Psoas muscle (tissue), 8 donors: ENCODE measurements around the gene COX5A. TPM values are rescaled to one million over a fixed set of nuclear protein-coding genes. Genes with fewer than 3 reads are reported as not detected.

Experiments used
- ATAC-seq, 4 donors: fragments of 200-7000 bp; cut with Tn5 transposase; one replicate each; pipeline ENCODE4 v1.9.1; 2020; ENCODE audit warnings: moderate library complexity in 3 of 4, mild to moderate bottlenecking in 2 of 4
- DNase-seq, 2 donors: peaks; one replicate each; pipeline ENCODE4 v3.0.0-alpha.2; 2020
- H3K27ac ChIP-seq: fragments of 200-600 bp; one replicate; pipeline ENCODE4 v1.8.0; 2022
- H3K27me3 ChIP-seq, 3 donors: fragments of 200-600 bp in 1 of 3; one replicate each; pipeline versions ENCODE4 v1.6.1 to v1.8.0; 2013 to 2022; ENCODE audit warnings: low read length in 2 of 3, mild to moderate bottlenecking in 2 of 3, moderate library complexity in 1 of 3; ENCODE audit not compliant: insufficient read depth in 3 of 3
- H3K36me3 ChIP-seq, 2 donors: fragments of 200-600 bp in 1 of 2; one replicate each; pipeline versions ENCODE4 v1.6.1 to v1.8.0; 2013 to 2022; ENCODE audit warnings: low read depth in 1 of 2, mild to moderate bottlenecking in 1 of 2, moderate library complexity in 1 of 2; ENCODE audit not compliant: insufficient read depth in 1 of 2
- H3K4me1 ChIP-seq: fragments of 200-600 bp; one replicate; pipeline ENCODE4 v1.8.0; 2022
- H3K4me3 ChIP-seq: fragments of 200-600 bp; one replicate; pipeline ENCODE4 v1.8.0; 2022; ENCODE audit warnings: mild to moderate bottlenecking
- H3K9me3 ChIP-seq: fragments of 200-600 bp; one replicate; pipeline ENCODE4 v1.8.0; 2022
- WGBS, 3 donors: extraction: QIAGEN DNeasy Blood & Tissue Kit; methylation state at CpG; one replicate each; pipeline versions ENCODE4 v1.1.6 to v1.1.7; 2013; 5-methylcytosine and 5-hydroxymethylcytosine counted together
- intact Hi-C, 2 donors: fragments of 100-400 bp; cut with DNase I; formaldehyde crosslinking; loops; one replicate each; pipeline versions ENCODE4 v1.11.0 to v1.14.2; 2022
- polyA plus RNA-seq, 3 donors: library from polyadenylated mRNA; stranded (reverse); fragments of 200-250 nt; gene quantifications; one replicate each; pipeline ENCODE4 v1.2.3, GENCODE V29; 2013
- total RNA-seq, 4 donors: library from RNA; stranded (reverse); fragmentation: NEBNext Ultra II Directional in 2 of 4; extraction: Animal tissue kit (Norgen Biotek cat#: 25700) in 2 of 4; gene quantifications; one replicate each; pipeline versions ENCODE4 v1.2.1 to v1.2.4, GENCODE V29; 2021 to 2023
- TF ChIP-seq, protein P1 (sequence below): fragments of 200-600 bp; IDR thresholded peaks from one replicate; pipeline ENCODE4 v1.8.0; 2022; ENCODE audit warnings: antibody characterized with exemption
- donor health status: healthy with polysubstance abuse.
- donor health status: DM: no; HTN: no; CAD: no; lungs with moderate emphysema.
- donor health status: Bipolar disorder and iron deficiency.
- donor health status: healthy.
- donor health status: DM: yes; HTN: yes; CAD: no.
- donor health status: DM: no; HTN: no; CAD: no.
- donor health status: DM: no; HTN: no; CAD: no.
- donor health status: DM: yes; HTN: yes; CAD: no.

Gene COX5A
- total and polyA plus RNA-seq, 7 donors = 635 to 1,651 (median 910) TPM

GRCh38 chr15:74957476-74958035 is 19.7 kb upstream of the COX5A start:
- TF ChIP-seq, protein P1, sequence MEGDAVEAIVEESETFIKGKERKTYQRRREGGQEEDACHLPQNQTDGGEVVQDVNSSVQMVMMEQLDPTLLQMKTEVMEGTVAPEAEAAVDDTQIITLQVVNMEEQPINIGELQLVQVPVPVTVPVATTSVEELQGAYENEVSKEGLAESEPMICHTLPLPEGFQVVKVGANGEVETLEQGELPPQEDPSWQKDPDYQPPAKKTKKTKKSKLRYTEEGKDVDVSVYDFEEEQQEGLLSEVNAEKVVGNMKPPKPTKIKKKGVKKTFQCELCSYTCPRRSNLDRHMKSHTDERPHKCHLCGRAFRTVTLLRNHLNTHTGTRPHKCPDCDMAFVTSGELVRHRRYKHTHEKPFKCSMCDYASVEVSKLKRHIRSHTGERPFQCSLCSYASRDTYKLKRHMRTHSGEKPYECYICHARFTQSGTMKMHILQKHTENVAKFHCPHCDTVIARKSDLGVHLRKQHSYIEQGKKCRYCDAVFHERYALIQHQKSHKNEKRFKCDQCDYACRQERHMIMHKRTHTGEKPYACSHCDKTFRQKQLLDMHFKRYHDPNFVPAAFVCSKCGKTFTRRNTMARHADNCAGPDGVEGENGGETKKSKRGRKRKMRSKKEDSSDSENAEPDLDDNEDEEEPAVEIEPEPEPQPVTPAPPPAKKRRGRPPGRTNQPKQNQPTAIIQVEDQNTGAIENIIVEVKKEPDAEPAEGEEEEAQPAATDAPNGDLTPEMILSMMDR = no peak
- ATAC-seq = no peak
- H3K36me3 ChIP-seq = no peaks in the 10 kb centered on the region
- DNase-seq = no peak
- intact Hi-C loops = loop anchor here (2.0 to 10.0 kb wide), 4 partner anchors 245 to 583 kb away; no protein-coding TSS in a partner anchor
- H3K4me1 ChIP-seq = peaks cover 29% of the 10 kb centered on the region
- peaks cover 0 to 50% (median 16%) of the 10 kb centered on the region in 3 donors for H3K27me3 ChIP-seq
- H3K27ac ChIP-seq = peak overlapping the region; percentile 60
- WGBS, 3 donors = 4 to 6% (median 4%) methylated on average over 28 of the region's 28 CpGs
- peak overlapping the region; percentile 72 for H3K4me3 ChIP-seq
- H3K9me3 ChIP-seq = no peaks in the 10 kb centered on the region

- DNase-seq (peak; percentile 78 to 84), ATAC-seq (peak; percentile 83 to 90 (median 89))
- Histone ChIP-seq H3K36me3 (no peaks in the 10 kb centered on the region), H3K4me1 (peaks cover 29% of the 10 kb centered on the region), H3K27ac (peak within 1 kb of the TSS; percentile 60), H3K9me3 (no peaks in the 10 kb centered on the region), H3K27me3 (peaks cover 0 to 50% (median 15%) of the 10 kb centered on the region in 3 donors), H3K4me3 (peak within 1 kb of the TSS; percentile 72)
- intact Hi-C loops = loop anchor here (5.0 to 10.0 kb wide), 3 partner anchors 322 to 582 kb away; no protein-coding TSS in a partner anchor
- 0 to 1% (median 0%) methylated on average over 55 to 83 of the region's 83 CpGs for WGBS, 3 donors
- TF ChIP-seq, protein P1 = no peak
Measured at GRCh38 chr15:74956648-74957475, 19.0 kb upstream of the COX5A start, which contains the start of gene RPP25. RPP25 (minus strand) TSS chr15:74956772; CDS start chr15:74956583, 189 bp downstream.

DNA sequence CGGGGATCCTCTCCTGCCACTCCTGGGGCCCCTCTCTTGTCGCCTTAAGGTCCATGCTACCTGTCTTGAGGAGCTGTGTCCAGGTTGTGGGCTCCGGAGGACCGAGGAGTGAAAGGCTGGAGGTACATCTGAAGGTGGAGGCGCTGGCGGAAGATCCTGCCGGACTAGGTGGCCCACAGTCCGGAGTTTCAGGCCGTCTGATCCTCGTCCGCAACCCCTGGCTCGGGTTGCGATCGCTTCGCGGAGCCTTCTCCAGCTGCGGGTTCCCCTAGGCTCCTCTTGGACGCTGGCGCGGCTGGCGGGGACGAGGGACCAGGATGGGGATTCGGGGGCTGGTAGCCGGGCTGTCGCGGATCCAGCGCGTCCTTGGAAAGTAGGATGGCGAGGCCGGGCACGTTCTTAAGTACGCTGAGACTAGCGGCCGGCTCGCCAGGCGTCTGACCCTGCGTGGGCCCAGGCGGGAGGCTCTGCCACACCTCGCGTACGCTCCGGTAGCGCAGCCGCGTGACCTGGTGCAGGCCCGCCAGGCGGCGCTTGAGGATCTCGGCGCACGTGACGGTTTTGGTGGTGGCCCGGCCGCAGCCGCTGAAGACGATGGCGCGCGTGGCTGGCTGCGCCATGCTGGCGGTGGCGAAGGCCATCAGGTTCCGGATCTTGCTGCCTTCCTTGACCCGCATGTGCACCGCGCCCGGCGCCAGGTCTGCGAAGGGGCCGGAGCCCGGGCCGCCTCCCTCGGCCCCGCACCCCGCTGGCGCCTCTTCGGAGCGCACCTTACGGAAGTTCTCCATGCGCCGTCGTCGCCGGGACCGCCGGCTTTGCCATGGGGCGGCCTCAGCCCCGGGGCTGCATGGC is 18.1 kb upstream of the COX5A start:
- peaks cover 0 to 50% (median 15%) of the 10 kb centered on the region in 3 donors for H3K27me3 ChIP-seq
- H3K36me3 ChIP-seq = no peaks in the 10 kb centered on the region
- DNase-seq (peak; percentile 80 to 84), ATAC-seq (peak; percentile 61 to 78 (median 66))
- intact Hi-C loops = loop anchor here (5.0 to 10.0 kb wide), 3 partner anchors 321 to 581 kb away; no protein-coding TSS in a partner anchor
- TF ChIP-seq, protein P1 = peak; percentile 18
- peaks cover 29% of the 10 kb centered on the region for H3K4me1 ChIP-seq
- peak overlapping the region; percentile 72 for H3K4me3 ChIP-seq
- WGBS, 3 donors = 9 to 13% (median 10%) methylated on average over 72 to 88 of the region's 88 CpGs
- no peaks in the 10 kb centered on the region for H3K9me3 ChIP-seq
- peak overlapping the region; percentile 38 for H3K27ac ChIP-seq

DNA sequence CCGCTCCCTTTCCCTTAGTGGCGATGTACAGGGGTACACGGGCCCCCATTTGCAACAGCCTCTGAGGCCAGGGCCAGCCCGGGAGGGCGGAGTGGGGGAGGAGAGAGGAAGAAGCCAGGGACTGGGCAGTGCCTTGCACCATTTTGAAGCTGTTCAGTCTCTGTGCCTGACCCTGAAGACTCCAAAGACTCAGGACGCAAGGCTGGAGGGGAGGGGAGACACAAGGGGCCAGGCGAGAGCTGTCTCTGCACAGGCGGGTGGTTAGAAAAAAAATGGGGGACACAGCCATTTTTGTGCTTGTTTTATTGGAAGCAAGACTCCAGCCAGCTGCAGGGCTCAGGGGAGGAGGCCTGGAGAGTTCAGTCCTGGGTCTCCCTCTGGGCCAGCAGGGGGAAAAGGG is 17.1 kb upstream of the COX5A start:
- Histone ChIP-seq H3K27me3 (peaks cover 0 to 50% (median 15%) of the 10 kb centered on the region in 3 donors), H3K4me1 (peaks cover 31% of the 10 kb centered on the region), H3K9me3 (no peaks in the 10 kb centered on the region), H3K27ac (no peak overlapping the region), H3K36me3 (no peaks in the 10 kb centered on the region), H3K4me3 (peak overlapping the region; percentile 72)
- ATAC-seq (no peak), DNase-seq (no peak)
- intact Hi-C loops = loop anchor here (5.0 to 10.0 kb wide), 3 partner anchors 320 to 580 kb away; no protein-coding TSS in a partner anchor
- WGBS, 3 donors = 76 to 86% (median 78%) methylated on average over 5 to 8 of the region's 8 CpGs
- TF ChIP-seq, protein P1 = no peak
